Activated CD4-positive, alpha-beta T cell treated with anti-CD3 and anti-CD28 coated beads for 1 hour (primary cell): ENCODE results near the gene WWTR1.

Source experiments
- DNase-seq: peaks from one replicate; pipeline ENCODE4 v3.0.0-alpha.2; 2020

Gene WWTR1

GRCh38 chr3:149621218-149622005 is 36.4 kb downstream of the WWTR1 start:
- no peak for DNase-seq

GRCh38 chr3:149620291-149621020 is 37.4 kb downstream of the WWTR1 start:
- no peak for DNase-seq

GRCh38 chr3:149619136-149619535 is 38.7 kb downstream of the WWTR1 start:
- no peak for DNase-seq

GRCh38 chr3:149618151-149619123 is 39.4 kb downstream of the WWTR1 start:
- DNase-seq: no peak

- no peak for DNase-seq
Observed at GRCh38 chr3:149615731-149616221, 42.0 kb downstream of the WWTR1 start.

GRCh38 chr3:149613988-149614387 is 43.8 kb downstream of the WWTR1 start:
- no peak for DNase-seq

- DNase-seq: no peak
Observed at GRCh38 chr3:149612456-149612855, 45.4 kb downstream of the WWTR1 start.

- no peak for DNase-seq
Observed at GRCh38 chr3:149611149-149611548, 46.7 kb downstream of the WWTR1 start.

GRCh38 chr3:149610351-149611105 is 47.3 kb downstream of the WWTR1 start:
- no peak for DNase-seq

- no peak for DNase-seq
Observed at GRCh38 chr3:149609595-149609994, 48.2 kb downstream of the WWTR1 start.

GRCh38 chr3:149608987-149609386 is 48.8 kb downstream of the WWTR1 start:
- no peak for DNase-seq

GRCh38 chr3:149605902-149606301 is 51.9 kb downstream of the WWTR1 start:
- DNase-seq: no peak

- DNase-seq: no peak
Observed at GRCh38 chr3:149604125-149604875, 53.5 kb downstream of the WWTR1 start.

- no peak for DNase-seq
Observed at GRCh38 chr3:149603126-149604074, 54.4 kb downstream of the WWTR1 start.

GRCh38 chr3:149600634-149601033 is 57.2 kb downstream of the WWTR1 start:
- no peak for DNase-seq

GRCh38 chr3:149599236-149599635 is 58.6 kb downstream of the WWTR1 start:
- DNase-seq: no peak

GRCh38 chr3:149596134-149596770 is 61.6 kb downstream of the WWTR1 start:
- no peak for DNase-seq

GRCh38 chr3:149593418-149594160 is 64.2 kb downstream of the WWTR1 start:
- DNase-seq: no peak

- DNase-seq: no peak
Observed at GRCh38 chr3:149592758-149593240, 65.0 kb downstream of the WWTR1 start.
